Embryonic facial prominence (tissue), 1 donor: ENCODE results near the gene FBXO7.

Experiments
- DNase-seq: peaks from one replicate; pipeline ENCODE4 v3.0.0-alpha.2; 2016; ENCODE audit errors: extremely low spot score

FBXO7 gene

DNA sequence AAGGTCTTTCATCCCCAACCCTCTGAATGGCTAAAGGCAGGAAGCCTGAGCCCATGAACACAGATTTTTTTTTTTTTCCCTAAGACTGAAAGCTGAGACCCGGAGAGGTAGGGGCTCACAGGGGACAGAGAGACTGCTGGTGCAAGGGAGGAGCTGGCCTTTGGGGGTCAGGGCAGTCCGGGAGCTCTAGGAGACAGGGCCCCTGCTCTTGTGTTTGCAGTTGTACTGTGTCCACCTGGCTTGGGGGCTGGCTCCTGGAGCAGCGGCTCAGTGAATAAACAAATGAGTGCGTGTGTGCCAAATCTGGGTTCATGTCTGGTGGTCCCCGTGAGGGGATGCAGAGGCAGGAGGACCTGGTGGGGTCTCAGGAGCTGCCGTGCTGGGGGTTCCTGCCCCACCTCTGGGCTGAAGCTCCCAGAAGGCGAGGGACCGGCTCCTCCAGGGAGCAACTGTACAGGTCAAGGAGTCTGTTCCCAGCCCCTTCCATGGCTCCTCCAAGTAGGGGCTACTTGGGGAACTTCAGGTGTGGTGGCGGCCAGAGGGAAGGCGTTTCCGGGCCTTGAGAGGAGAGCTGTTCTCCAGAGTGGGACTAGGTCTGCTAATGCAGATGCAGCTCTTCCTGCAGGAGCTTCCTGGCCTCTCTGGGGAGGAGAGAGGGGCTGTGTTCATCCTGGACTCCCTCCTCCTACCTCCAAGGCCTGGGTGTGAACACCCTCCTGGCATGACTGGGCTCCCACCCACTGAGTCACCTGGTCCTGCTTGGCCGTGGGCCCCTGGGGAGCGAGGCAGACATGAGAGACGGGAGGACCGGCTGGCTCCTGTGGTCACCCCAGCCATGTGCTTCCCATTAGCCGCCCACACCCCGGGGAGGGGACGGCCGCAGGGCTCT, 57.6 kb downstream of the FBXO7 start:
- DNase-seq, result no peak

DNA sequence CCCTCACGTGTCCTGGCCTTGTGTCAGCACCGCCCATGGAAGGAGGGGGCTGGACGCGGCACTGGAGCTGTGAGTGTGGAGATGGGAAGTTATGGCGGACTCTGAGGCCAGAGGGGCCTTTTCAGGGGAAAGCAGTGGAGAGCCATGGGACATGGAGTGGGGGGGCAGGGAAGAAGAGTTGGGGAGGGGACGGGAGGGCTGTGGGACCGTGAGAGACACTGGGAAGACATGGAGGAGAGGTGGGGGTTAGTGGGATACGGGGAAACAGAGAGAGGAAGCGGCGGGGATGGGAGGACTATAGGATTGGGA, 58.2 kb downstream of the FBXO7 start:
- DNase-seq, result no peak

DNA sequence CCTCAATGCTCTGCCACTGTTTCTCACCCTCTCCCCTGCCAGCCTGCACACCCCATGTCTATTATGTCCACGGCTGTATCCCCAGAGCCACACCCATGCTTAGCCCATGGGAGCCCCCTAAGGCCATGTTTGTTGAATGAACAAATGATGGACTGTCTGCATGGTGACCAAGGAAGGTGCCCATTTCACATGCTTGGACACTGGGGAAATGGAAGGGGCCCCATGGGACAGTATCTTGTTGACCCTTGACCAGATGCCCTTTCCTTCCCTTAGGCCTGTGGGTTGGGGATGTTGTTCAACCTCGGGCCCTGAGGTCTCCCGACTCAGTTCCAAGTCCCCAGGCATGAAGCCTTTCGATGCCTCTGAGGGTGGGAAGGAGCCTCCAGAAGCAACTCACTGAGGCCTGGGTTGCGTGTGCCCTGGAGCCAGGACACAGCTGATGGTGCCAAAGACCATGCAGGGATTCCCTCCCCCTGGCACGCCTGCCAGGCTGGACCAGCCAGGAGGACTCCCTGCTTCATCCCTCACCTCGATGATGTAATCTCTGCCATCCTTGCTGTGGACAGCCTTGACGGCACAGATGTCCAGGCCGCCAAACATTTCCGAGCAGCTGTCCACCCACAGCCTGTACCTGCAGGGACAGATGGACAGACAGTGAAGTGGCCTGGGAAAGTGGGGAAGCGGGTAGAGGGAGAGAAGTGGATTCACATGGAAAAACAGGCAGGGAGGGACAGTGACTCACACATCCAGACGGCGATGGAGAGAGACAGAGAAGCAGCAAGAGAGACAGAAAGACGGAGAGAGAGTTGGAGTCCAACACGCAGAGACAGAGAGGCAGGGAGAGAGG, 58.9 kb downstream of the FBXO7 start:
- no peak for DNase-seq

DNA sequence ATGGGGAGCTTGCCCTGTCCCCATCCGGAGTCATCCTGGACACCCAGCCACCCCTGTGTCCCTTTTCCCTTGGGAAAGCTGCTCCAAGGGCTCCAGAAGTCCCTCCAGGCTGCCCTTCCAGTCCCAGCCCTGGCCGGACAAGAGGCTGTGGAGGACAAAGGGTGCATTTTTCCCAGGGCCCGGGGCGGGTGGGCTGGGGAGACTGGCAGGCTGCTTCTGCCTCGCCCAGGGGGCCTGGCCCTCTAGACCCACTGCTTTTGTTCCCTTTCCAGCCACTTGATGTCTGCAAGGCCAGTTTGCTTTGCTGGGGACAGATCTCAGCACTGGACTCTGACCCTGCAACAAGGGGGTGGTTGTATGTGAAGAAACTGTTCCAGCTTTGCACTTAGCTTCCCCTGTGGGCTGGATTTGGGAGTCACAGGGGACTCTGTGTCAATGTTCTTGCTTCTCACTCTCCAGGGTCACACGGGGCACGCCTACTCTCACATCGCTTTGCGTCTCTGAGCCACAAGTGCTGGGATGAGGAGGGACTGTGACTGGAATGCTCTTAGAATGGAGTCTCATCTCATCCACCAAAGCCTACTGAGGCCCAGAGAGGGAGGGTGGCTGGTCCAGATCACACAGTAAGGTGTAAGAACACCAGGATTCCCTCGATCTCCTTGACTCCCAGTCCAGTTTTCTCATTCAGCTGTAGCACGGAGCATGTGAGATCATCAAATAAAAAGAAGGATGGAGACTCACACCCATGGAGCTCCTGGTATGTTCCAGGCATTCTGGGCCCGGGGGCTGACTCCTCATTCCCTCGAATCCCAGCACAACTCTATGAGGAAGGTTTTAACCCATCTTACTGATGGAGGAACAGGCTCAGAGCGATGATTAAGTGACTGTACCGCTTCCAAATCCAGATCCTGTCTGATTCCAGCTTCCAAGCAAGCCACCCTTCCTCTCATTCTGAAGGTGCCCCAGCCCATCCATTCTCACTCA, 59.9 kb downstream of the FBXO7 start:
- DNase-seq, result no peak

DNA sequence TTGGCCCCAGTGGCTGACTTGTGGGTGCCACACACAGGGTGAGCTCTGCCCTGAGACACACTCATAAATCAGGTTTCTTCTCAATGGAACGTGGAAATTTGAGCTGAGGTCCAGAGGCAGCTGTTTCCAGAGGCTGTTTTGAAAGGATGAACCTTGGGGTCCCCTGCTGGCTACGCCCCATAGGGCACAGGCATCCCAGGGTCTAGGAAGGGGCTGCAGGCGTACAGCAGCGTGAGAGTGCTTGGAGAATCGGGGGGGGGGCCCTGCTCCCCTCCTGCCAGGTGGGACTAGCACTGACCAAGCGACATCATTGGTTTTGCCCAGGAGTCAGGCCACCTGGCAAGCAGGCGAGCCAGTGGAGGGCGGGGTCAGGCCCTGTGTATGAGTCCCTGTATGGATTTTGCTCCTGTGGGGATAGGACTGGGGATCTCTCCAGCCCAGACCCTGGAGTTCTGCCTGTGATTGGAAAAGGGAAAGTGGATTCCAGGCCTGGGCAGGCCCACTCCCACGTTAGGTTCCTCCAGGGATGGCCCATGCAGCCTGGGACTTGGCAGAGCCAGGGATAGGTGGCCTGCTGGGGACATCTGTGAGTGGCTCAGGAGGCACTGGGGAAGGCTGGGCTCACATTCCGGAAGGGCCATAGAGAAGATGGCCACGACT, 61.0 kb downstream of the FBXO7 start:
- no peak for DNase-seq

DNA sequence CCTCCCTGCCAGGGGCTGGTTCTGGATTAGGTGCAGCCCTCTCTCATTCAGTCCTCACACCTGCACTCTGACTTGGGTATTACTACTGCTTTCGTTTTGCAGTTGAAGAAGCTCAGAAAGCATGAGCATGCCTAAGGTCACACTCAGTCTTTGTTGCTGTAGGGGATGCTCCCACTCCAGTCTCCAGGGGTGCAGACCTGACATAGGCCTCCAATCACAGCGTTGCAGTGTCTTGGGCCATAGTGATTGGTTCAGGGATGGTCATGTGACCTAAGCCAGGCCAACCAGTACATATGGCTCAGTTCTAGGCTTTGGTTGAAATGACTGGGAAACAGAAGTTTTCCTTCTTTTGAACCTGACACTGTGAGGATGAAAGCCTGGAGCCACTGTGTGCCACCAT, 61.7 kb downstream of the FBXO7 start:
- no peak for DNase-seq

DNA sequence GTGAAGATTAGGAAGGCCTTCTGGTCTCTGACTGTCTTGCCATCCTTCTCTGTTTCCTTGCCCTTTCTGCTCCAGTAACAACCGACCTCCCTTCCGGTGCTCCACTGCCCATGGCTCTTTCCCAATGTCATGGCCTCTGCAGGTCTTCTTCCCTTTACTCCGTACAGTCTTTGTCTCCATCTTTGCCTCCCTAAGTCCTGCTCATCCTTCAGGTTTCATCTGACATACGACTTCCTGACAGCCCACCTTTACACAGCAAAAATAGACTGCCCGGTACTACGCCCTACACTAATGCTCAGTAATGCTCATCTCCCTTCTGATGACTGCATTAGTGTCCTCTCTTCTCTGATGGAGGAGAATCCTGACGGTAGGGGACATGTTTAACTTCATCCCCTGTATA, 63.9 kb downstream of the FBXO7 start:
- no peak for DNase-seq

DNA sequence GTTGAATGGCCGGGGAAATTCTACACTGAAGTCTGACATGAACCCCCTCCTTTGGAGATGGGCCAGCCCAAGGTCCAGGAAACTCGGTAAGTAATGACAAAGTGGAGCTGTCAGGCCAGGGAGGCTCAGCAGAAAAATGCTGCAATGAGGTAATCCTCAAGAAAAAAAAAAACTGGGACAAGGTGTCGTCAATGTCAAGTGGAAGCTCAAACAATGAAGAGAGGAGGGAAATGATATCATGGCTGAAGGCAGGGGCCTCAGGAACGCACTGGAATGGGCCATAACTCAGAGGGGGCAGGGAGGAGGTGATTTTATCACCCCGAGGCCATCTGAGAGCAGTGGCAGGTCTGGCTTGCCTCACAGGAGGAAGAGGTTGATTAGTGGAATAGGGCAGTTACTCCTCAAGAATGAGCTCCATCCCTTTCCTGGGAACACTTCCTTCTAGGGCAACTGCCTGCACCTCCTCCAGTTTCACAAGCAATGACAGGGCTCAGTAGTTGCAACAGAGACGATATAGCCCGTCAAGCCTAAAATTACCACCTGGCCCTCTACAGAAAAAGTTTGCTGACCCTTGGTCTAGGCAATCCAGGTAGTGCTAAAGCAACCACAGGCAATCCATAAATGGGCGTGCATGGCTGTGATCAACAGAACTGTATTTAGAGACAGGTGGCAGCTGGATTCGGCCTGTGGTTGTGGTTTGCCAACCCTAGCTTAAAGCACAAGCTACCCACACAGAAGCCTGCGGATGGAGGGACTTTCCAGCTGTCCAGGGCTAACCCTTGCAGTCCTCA, 65.2 kb downstream of the FBXO7 start:
- DNase-seq, result no peak

DNA sequence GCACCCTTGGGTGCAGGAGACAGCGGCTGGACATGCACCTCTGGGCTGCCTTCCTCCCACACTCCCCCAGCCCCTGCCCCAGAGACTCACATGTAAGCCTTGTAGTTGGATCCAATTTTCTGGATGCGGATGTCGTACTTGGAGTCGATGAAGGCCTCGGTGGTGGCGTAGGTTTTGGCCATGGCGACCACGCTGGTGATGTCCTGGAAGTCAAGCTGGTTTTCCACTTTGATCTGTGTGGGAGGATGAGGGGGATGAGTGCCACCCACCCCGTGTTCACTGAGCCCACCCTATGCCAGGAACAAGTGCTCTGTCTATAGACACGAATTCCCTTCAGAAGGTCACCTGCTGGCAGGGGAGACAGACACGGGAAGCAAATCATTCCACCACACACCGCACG, 66.9 kb downstream of the FBXO7 start:
- no peak for DNase-seq

DNA sequence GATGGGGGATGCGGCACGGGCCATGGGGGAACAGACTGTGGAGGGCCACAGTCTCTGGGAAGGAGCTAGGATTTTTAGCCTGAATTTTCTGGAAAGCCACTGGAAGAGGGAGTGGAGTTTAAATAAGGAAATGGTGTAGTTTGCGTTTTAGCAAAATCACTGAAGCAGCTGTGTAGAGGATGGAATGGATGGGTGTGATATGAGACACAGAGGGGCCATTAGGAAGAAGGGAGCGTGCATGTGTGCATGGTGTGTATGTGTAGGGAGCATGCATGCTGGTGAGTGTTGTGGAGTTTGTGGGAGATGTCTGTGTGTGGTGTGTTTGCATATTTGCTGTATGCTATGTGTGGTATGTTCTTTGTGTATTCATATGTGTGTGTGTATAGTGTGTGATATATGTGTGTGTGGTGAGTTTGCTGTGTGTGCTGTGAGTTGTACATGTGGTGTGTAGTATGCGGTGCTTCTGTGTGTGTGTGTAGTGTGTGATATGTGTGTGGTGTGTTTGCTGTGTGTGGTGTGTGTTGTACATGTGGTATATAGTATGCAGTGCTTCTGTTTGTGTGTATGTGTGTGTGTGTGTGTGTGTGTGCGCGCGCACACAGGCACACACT, 67.6 kb downstream of the FBXO7 start:
- DNase-seq, result no peak

DNA sequence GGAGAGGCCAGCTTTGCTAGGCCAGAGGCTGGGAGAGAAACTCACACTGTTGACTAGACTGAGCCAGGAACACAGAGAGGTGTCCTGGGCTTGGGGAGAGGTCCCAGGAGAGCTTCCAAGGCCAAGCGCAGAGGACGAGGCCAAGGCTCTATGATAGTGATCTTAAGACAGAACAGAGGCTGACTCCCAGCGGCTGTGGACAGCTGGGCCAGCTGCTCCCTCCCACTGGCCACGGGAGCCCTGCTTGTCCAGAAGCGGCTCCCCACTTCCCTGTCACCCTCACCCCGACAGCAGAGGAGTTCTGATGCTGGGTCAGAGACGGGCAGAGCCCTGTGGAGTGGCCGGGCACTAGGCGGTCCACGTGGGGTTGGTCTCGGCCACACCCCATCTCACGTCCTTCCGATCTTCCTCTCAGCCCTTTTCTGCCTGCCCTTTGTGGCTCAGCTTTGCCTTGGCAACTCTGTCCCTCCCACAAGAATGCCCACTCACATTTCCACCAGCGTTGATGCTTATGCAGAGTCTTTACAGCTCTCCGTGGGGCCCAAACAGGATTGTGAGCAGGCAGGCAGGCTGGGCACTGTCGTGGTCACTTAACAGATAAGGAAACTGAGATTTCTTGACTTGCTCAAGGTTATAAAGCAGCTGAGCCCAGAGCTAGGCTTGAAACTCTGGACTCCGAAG, 68.2 kb downstream of the FBXO7 start:
- DNase-seq, result no peak

DNA sequence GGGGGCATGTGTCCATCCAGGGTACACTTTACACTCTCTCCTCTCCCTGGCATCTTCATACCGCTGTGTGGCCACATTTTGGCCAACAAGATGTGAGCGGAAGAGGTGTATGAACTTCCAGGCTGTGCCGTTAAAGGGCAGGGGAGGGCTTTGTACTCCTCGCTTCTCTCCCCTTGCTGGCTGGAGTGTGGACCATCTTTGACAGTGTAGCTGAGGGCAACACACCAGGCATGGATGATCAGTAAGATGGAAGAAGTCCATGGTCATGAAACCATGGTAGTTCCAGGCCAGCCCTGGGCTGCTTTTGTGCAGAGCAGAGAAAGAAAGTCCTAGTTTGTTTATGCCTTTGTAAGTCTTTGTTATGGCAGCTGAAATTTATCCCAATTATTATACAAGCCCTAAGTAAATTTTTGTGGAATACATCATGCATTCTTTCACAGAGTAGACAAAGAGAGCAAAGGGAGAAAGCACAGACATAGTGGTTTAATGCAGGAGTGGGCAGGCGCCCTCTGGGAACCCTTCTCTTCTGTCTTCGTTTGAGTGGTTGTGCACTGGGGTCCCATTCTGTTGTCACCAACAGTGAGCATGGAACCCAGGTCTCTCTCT, 70.4 kb downstream of the FBXO7 start:
- no peak for DNase-seq

DNA sequence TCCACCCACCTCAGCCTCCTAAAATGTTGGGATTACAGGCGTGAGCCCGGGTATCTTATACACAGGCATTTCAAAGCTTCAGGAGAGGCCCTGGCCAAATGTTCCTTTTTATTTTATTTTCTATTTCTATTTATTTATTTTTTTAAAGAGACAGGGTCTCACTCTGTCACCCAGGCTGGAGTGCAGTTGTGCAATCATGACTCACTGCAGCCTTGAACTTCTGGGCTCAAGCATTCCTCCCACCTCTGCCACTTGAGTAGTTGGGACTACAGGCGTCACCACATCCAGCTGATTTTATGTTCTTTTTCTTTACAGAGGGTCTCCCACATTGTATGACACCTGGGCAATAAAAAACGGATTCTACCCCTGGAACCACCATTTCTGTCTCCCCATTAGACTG, 71.2 kb downstream of the FBXO7 start:
- no peak for DNase-seq

DNA sequence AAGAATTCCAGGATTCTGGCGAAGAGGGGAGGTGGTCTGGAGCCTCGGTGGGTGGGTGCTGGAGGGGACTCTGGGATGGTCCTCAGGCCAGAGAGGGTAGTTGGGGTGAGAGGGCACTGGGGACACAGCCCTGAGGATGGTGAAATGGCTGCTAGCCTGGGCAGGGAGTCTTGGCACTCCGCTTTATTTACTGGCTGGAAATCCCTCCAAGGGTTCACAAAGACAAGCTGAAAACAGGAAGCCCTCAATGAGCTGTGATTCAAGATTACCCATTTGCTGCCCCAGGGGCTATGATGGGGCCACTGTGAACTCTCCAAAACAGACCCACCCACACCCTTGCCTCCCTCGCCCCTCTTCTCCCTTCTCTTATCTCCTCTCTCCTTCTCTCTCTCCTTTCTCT, 71.9 kb downstream of the FBXO7 start:
- DNase-seq, result no peak

DNA sequence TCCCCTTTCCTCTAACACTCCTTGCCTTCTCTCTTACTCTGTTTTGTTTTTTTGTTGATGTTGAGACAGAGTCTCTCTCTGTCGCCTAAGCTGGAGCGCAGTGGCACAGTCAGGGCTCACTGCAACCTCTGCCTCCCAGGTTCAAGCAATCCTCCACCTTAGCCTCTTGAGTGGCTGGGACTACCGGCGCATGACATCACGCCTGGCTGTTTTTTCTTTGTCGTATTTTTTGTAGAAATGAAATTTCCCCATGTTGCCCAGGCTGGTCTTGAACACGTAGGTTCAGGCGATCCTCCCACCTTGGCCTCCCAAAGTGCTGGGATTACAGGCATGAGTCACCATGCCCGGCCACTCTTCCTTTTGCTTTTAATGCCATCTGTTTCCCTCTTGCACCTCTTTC, 72.3 kb downstream of the FBXO7 start:
- DNase-seq, result no peak

DNA sequence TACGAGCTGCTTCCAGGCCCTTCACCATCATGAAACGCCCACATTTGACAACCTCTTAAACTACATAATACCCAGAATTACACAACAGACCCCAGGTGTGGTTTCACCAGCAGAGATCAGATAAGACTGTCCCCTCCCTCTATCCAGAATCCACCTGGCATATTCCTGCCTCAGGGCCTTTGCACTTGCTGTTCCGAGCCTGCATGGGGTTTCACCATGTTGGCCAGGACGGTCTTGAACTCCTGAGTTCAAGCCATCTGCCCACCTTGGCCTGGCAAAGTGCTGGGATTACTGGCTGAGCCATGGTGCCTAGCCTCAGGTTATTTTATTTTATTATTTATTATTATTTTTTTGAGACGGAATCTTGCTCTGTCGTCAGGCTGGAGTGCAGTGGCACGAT, 73.4 kb downstream of the FBXO7 start:
- no peak for DNase-seq
